K562 (cell line): Measurements from ENCODE around the gene GLIS2. TPM values are rescaled to one million over a fixed set of nuclear protein-coding genes. Genes with fewer than 3 reads are reported as not detected.
A peak's percentile ranks its signal among the peaks of the same experiment; 100 is the strongest.

ENCODE experiments used
- ATAC-seq: fragments of 200-7000 bp; cut with Tn5 transposase; 3 replicates; pipeline ENCODE4 v1.9.1; 2020; ENCODE audit warnings: moderate library complexity
- BruUV-seq: library from RNA; stranded (reverse); fragments of 400-500 nt; replicated peaks from 2 replicates; lab custom pipeline; 2021; lab: Mats Ljungman, UMichigan
- CTCF ChIA-PET: fragments of 300-600 bp; formaldehyde crosslinking; extraction: SDS; loops from one replicate; lab custom pipeline; 2021; ENCODE audit warnings: low intra/inter-chr PET ratio; lab: Yijun Ruan, JAX
- POLR2A ChIA-PET: fragments of 300-600, 350-650 bp; sonication (Branson Sonifier 250); formaldehyde crosslinking; extraction: SDS; loops from one replicate; lab custom pipeline; 2021; ENCODE audit warnings: antibody characterized with exemption, inconsistent platforms; lab: Yijun Ruan, JAX
- DNase-seq, 4 experiments: peaks; one replicate each; pipeline versions ENCODE4 v3.0.0 to v3.0.0-alpha.2; 2011 to 2018; ENCODE audit warnings: low spot score in 3 of 4, mixed read lengths in 3 of 4; ENCODE audit errors: extremely low read depth in 1 of 4
- FAIRE-seq: peaks from 2 replicates; lab custom pipeline; 2011; peaks lifted over from hg19 to GRCh38; lab: Jason Lieb, UNC
- H2AFZ ChIP-seq: 2 replicates; pipeline ENCODE4 v1.6.0; 2011; ENCODE audit warnings: low read depth, low read length, control low read depth, inconsistent platforms
- H3K27ac ChIP-seq: fragments of 200-600 bp; 3 replicates; pipeline ENCODE4 v1.8.0; 2011; ENCODE audit warnings: low read depth, mild to moderate bottlenecking, control low read depth, inconsistent platforms, low read length, moderate library complexity, mixed read lengths; ENCODE audit errors: extremely low read depth
- H3K27me3 ChIP-seq, 2 experiments: fragments of 300-600 bp in 1 of 2; 2 replicates in 1 of 2; 3 replicates in 1 of 2; pipeline versions ENCODE4 v1.6.0 to v1.8.0; 2011; ENCODE audit warnings: inconsistent platforms in 2 of 2, low read length in 2 of 2, mild to moderate bottlenecking in 1 of 2, mixed read lengths in 1 of 2, moderate library complexity in 1 of 2; ENCODE audit not compliant: control insufficient read depth in 2 of 2, insufficient read depth in 2 of 2
- H3K36me3 ChIP-seq: fragments of 300-600 bp; 3 replicates; pipeline ENCODE4 v1.8.0; 2011; ENCODE audit warnings: mild to moderate bottlenecking, low read length, inconsistent platforms; ENCODE audit not compliant: control insufficient read depth, insufficient read depth
- H3K4me1 ChIP-seq, 2 experiments: fragments of 200-600 bp in 1 of 2; replicated peaks in 1 of 2; 2 replicates in 1 of 2; 3 replicates in 1 of 2; pipeline versions ENCODE4 v1.5.1 to v1.8.0; 2011; ENCODE audit warnings: inconsistent platforms in 2 of 2, low read length in 2 of 2, mild to moderate bottlenecking in 1 of 2, mixed read lengths in 1 of 2, moderate library complexity in 1 of 2; ENCODE audit not compliant: control insufficient read depth in 2 of 2, insufficient read depth in 2 of 2
- H3K4me2 ChIP-seq: 2 replicates; pipeline ENCODE4 v1.6.1; 2011; ENCODE audit warnings: low read length, control low read depth, inconsistent platforms, mixed read lengths; ENCODE audit not compliant: insufficient read depth
- H3K4me3 ChIP-seq: fragments of 200-600 bp; sonication (generic), shearing (Covaris generic); 2 replicates; pipeline ENCODE4 v1.5.1; 2016; ENCODE audit warnings: control low read depth, inconsistent platforms
- H3K79me2 ChIP-seq: fragments of 200-600 bp; 3 replicates; pipeline ENCODE4 v1.8.0; 2011; ENCODE audit warnings: low read length, inconsistent platforms; ENCODE audit not compliant: control insufficient read depth, insufficient read depth
- H3K9ac ChIP-seq, 2 experiments: 2 replicates each; pipeline versions ENCODE4 v1.6.0 to v1.6.1; 2011; ENCODE audit warnings: low read depth in 2 of 2, low read length in 2 of 2, control low read depth in 1 of 2, inconsistent platforms in 1 of 2, mild to moderate bottlenecking in 1 of 2, mixed read lengths in 1 of 2; ENCODE audit not compliant: insufficient read depth in 1 of 2
- H3K9me1 ChIP-seq: one replicate; pipeline ENCODE4 v1.6.0; 2011; ENCODE audit warnings: inconsistent platforms, mild to moderate bottlenecking, low read length, moderate library complexity; ENCODE audit not compliant: control insufficient read depth, insufficient read depth
- H3K9me3 ChIP-seq: replicated peaks from 2 replicates; pipeline ENCODE4 v1.5.1; 2011; ENCODE audit warnings: low read depth, low read length, inconsistent platforms; ENCODE audit not compliant: control insufficient read depth, insufficient read depth
- H4K20me1 ChIP-seq: replicated peaks from 2 replicates; pipeline ENCODE4 v1.6.1; 2011; ENCODE audit warnings: low read length, inconsistent platforms, mixed read lengths; ENCODE audit not compliant: control insufficient read depth, insufficient read depth
- ATF1 ChIP-seq, 2 experiments: fragments of 450-650 bp in 1 of 2; IDR thresholded peaks; 2 replicates each; pipeline ENCODE4 v1.6.1; 2016; ENCODE audit warnings: missing compliant biosample characterization in 1 of 2, missing genetic modification characterization in 1 of 2
- HIVEP1 ChIP-seq: fragments of 250-450 bp; sonication (Bioruptor Pico); IDR thresholded peaks from 2 replicates; pipeline ENCODE4 v1.4.0; 2020; ENCODE audit warnings: mild to moderate bottlenecking
- WHSC1 ChIP-seq: IDR thresholded peaks from one replicate; pipeline ENCODE4 v1.6.1; 2012; ENCODE audit warnings: low read length, control low read depth, inconsistent platforms
- ZC3H11A ChIP-seq: IDR thresholded peaks from 2 replicates; pipeline ENCODE4 v1.6.1; 2012; ENCODE audit warnings: low read depth, low read length, improper control_type of control experiment
- ZNF143 ChIP-seq: sonication (generic); formaldehyde crosslinking; IDR thresholded peaks from 2 replicates; pipeline ENCODE4 v1.9.0; 2022; ENCODE audit warnings: mild to moderate bottlenecking, missing genetic modification reagents
- ZNF324 ChIP-seq: fragments of 250-450 bp; sonication (Bioruptor Pico); IDR thresholded peaks from 2 replicates; pipeline ENCODE4 v1.4.0; 2020; ENCODE audit warnings: mild to moderate bottlenecking
- WGBS: fragments of 100-300 bp; shearing (Covaris generic); methylation state at CpG from one replicate; pipeline ENCODE4 v1.1.6; 2016; ENCODE audit warnings: low coverage, mixed read lengths; ENCODE audit not compliant: insufficient coverage; ENCODE audit errors: missing lambda C conversion rate; 5-methylcytosine and 5-hydroxymethylcytosine counted together
- in situ Hi-C: fragments of 300-500 bp; cut with MboI; formaldehyde crosslinking; loops from 4 replicates; pipeline ENCODE4 v1.15.0; 2018; ENCODE audit warnings: inconsistent platforms, mixed read lengths
- intact Hi-C: fragments of 100-400 bp; cut with micrococcal nuclease; formaldehyde crosslinking; loops from 2 replicates; pipeline ENCODE4 v1.14.2; 2022
- polyA plus RNA-seq, 8 experiments: library from polyadenylated mRNA; depleted of rRNA in 4 of 8; stranded (reverse) in 5 of 8; unstranded in 3 of 8; fragments of >200 nt; fragmentation: Nextera tagmentation in 2 of 8; fragmentation: Illumina TruSeq in 1 of 8; extraction: Ambion mirVana in 2 of 8; extraction: Trizol in 1 of 8; gene quantifications; 2 replicates each; pipeline versions ENCODE4 v1.2.1 to v1.2.3, GENCODE V29; 2011 to 2014; ENCODE audit warnings: inconsistent platforms in 1 of 8, missing spikeins in 1 of 8
- total RNA-seq, 7 experiments: library from RNA; depleted of rRNA in 6 of 7; stranded (reverse); fragments of >200 nt in 6 of 7; fragmentation: Illumina TruSeq in 2 of 7; extraction: Trizol in 2 of 7; gene quantifications; 2 replicates each; pipeline versions ENCODE4 v1.2.1 to v1.2.3, GENCODE V29; 2011 to 2021; ENCODE audit warnings: low replicate concordance in 1 of 7
- TF ChIP-seq, protein P1 (sequence below): fragments of 250-450 bp; sonication (Bioruptor Pico); IDR thresholded peaks from 2 replicates; pipeline ENCODE4 v1.4.0; 2020; ENCODE audit warnings: mild to moderate bottlenecking, moderate library complexity, borderline replicate concordance
- TF ChIP-seq, protein P2 (sequence below): IDR thresholded peaks from 3 replicates; pipeline ENCODE4 v1.6.1; 2011; ENCODE audit warnings: borderline replicate concordance, mild to moderate bottlenecking, moderate library complexity; ENCODE audit not compliant: insufficient read length; ENCODE audit errors: extremely low read depth
- TF ChIP-seq, protein P3 (sequence below), 2 experiments: fragments of 250-450 bp in 1 of 2; fragments of 450-650 bp in 1 of 2; sonication (Bioruptor Pico) in 1 of 2; IDR thresholded peaks; 2 replicates each; pipeline versions ENCODE4 v1.6.1 to v1.8.0; 2016 to 2021; ENCODE audit warnings: mild to moderate bottlenecking in 2 of 2, moderate library complexity in 2 of 2, missing compliant biosample characterization in 1 of 2, missing genetic modification characterization in 1 of 2

Gene GLIS2
- total and polyA plus RNA-seq, 9 of the 15 experiments (the other 6 are each of a cell fraction or from before 2014, with no cell fraction given), result 0.10 to 9.0 (median 0.57) TPM

DNA sequence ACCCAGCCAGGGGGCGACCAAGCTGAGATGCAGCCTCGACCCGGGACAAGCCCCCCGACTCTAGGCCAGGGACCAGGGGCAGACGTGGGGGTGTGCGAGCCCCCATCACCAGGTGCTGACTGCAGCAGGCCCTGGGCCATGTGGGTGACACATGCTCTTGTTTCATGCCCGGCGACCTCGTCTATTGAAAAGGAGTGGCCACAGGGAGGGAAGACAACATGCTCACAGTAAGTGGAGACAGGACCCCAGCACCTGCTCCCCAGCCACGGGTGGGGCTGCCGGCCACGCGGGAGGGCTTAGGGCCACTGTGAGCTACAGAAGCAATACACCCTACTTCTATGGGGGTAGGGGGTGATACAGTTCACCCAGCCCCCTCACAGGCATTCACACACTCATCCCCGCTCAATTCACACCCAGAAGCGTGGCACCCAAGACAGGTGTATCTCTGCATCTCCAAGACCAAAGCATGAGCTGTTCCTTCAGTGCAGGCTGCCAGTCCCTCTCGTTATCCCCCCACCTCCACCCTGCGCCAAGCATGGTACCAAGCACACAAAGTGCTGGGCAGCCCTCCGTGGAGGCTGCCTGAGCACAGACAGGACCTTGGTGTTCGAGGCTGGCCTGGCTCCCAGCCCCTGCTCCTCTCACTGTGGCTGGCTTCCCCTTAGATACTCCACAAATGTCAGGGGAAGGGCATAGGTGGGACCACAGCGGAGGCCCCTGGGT, 69.4 kb downstream of the GLIS2 start:
- no peak overlapping the region for H3K4me3 ChIP-seq
- BruUV-seq, result no TSS peak
- TF ChIP-seq, protein P1, sequence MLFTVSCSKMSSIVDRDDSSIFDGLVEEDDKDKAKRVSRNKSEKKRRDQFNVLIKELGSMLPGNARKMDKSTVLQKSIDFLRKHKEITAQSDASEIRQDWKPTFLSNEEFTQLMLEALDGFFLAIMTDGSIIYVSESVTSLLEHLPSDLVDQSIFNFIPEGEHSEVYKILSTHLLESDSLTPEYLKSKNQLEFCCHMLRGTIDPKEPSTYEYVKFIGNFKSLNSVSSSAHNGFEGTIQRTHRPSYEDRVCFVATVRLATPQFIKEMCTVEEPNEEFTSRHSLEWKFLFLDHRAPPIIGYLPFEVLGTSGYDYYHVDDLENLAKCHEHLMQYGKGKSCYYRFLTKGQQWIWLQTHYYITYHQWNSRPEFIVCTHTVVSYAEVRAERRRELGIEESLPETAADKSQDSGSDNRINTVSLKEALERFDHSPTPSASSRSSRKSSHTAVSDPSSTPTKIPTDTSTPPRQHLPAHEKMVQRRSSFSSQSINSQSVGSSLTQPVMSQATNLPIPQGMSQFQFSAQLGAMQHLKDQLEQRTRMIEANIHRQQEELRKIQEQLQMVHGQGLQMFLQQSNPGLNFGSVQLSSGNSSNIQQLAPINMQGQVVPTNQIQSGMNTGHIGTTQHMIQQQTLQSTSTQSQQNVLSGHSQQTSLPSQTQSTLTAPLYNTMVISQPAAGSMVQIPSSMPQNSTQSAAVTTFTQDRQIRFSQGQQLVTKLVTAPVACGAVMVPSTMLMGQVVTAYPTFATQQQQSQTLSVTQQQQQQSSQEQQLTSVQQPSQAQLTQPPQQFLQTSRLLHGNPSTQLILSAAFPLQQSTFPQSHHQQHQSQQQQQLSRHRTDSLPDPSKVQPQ, result no peak
- TF ChIP-seq ATF1 (CRISPR knock-in tag; IDR thresholded peaks at IDR 0.05) (no peak), ATF1 (tag; IDR thresholded peaks at IDR 0.05) (no peak), HIVEP1 (CRISPR knock-in tag) (no peak), ZNF143 (CRISPR knock-in tag) (no peak), ZC3H11A (no peak), WHSC1 (no peak), ZNF324 (CRISPR knock-in tag) (no peak)
- TF ChIP-seq, protein P2, sequence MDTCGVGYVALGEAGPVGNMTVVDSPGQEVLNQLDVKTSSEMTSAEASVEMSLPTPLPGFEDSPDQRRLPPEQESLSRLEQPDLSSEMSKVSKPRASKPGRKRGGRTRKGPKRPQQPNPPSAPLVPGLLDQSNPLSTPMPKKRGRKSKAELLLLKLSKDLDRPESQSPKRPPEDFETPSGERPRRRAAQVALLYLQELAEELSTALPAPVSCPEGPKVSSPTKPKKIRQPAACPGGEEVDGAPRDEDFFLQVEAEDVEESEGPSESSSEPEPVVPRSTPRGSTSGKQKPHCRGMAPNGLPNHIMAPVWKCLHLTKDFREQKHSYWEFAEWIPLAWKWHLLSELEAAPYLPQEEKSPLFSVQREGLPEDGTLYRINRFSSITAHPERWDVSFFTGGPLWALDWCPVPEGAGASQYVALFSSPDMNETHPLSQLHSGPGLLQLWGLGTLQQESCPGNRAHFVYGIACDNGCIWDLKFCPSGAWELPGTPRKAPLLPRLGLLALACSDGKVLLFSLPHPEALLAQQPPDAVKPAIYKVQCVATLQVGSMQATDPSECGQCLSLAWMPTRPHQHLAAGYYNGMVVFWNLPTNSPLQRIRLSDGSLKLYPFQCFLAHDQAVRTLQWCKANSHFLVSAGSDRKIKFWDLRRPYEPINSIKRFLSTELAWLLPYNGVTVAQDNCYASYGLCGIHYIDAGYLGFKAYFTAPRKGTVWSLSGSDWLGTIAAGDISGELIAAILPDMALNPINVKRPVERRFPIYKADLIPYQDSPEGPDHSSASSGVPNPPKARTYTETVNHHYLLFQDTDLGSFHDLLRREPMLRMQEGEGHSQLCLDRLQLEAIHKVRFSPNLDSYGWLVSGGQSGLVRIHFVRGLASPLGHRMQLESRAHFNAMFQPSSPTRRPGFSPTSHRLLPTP, result no peak
- TF ChIP-seq, protein P3, sequence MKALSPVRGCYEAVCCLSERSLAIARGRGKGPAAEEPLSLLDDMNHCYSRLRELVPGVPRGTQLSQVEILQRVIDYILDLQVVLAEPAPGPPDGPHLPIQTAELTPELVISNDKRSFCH (CRISPR knock-in tag; IDR thresholded peaks at IDR 0.05), result no peak
- TF ChIP-seq, protein P3 (tag; IDR thresholded peaks at IDR 0.05), result no peak
- POLR2A ChIA-PET, result no interaction called here
- ATAC-seq, result no peak
- H3K36me3 ChIP-seq, result peaks cover 72% of the 10 kb centered on the region; the same call in 1 of the 3 replicates
- in situ Hi-C loops (no loop called here), intact Hi-C loops (no loop called here)
- H3K27ac ChIP-seq, result no peak overlapping the region
- H3K79me2 ChIP-seq, result no peaks in the 10 kb centered on the region
- H3K9me3 ChIP-seq, result no peaks in the 10 kb centered on the region
- H2AFZ ChIP-seq, result no peak overlapping the region
- CTCF ChIA-PET, result no interaction called here
- H4K20me1 ChIP-seq, result no peaks in the 10 kb centered on the region
- H3K9ac ChIP-seq, result no peak overlapping the region; a peak in 1 of 4 replicates
- 84% methylated on average over 9 of the region's 20 CpGs for WGBS
- no peak overlapping the region for H3K4me2 ChIP-seq
- H3K4me1 ChIP-seq, result peaks cover 0 to 34% of the 10 kb centered on the region in 2 experiments; a peak in 2 of 5 replicates
- H3K27me3 ChIP-seq, result no peaks in the 10 kb centered on the region
- peak in 1 of 4 experiments; percentile 20 for DNase-seq
- H3K9me1 ChIP-seq, result peaks cover 3% of the 10 kb centered on the region
- FAIRE-seq, result no peak
